HG03342 (cell line): Measurements from ENCODE around the gene ALKBH3.

Experiments
- ATAC-seq: cut with Tn5 transposase; IDR thresholded peaks from one replicate; pipeline ENCODE4 v1.9.1; 2021; ENCODE audit warnings: mild to moderate bottlenecking, moderate library complexity; ENCODE audit not compliant: unreplicated experiment

Gene ALKBH3

DNA sequence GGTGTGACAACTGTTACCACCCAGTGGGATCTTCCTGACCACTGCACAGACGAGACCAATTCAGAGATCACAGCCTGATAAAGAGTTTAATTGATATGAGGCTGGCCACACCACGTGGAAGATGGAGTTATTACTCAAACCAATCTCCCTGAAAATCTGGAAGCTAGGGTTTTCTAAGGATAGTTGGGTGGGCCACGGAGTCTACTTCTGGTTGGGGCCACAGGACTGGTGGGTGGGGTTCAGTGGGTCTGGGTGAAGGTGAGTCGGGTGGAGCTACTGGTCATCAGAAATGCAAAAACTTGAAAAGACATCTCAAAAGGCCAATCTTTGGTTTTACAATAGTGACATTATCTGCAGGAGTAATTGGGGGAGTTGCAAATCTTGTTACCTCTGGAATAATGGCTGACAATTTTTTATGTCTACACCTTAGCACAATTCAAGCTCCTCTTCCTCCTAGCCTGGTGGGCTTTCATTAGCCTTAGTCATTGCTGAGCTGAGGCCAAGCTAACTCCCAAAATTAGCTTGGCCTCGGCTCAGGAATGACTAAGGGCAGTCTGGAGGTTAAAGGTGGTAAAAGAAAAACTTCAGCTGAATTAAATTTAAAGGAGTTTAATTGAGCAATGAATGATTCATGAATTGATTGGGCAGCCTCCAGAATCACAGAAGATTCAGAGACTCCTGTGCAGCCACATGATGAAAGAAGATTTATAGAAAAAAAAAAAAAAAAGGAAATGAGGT lies 74.9 kb downstream of the ALKBH3 start:
- ATAC-seq, result no peak

DNA sequence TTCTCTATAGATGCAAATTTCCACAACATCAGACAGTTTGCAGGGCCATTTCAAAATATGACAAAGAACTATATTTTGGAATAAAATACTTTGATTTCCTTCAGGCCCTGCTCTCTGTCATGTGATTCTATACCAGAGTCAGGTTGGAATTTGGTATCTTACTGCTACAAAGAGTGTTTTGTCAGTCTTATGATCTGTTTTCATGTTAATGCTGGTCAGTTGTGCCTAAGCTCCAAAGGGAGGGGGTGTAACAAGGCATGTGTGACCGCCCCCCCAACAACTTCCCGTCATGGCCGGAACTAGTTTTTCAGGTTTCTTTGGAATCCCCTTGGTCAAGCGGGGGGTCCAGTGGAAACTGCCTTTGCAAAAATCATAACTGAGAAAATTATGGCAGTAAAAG lies 76.9 kb downstream of the ALKBH3 start:
- ATAC-seq, result no peak

DNA sequence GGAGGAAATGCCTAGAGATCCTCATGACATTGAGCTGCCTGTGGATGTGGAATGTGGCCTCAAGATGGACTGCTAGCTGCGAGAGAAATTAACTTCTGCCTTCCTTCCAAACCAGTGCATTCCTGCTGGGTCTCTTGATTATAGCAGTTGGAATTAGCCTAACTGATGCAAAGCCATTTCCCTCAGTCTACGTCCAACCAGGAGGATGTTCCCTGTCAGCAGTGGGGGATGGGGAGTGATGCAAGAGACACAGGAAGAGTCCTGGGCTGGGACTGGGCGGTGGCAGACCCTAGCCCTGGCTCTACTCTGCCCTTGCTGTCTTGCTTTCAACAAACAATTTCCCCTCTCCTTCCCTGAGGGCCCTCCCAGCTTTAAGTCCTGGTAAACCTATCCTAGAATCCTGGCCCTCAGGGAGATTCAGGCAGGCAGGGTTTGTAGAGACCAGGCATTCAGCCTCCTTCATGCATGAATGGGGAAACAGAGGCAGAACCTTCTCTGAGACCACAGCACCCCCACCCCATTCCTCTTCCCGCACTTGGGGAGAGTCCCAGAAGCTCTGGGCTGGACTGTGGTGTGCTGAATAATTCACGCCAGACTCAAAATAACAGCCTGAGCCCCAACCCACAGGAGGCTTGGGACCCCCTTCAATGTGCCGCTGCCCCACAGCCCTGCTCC lies 78.8 kb downstream of the ALKBH3 start:
- ATAC-seq, result no peak

DNA sequence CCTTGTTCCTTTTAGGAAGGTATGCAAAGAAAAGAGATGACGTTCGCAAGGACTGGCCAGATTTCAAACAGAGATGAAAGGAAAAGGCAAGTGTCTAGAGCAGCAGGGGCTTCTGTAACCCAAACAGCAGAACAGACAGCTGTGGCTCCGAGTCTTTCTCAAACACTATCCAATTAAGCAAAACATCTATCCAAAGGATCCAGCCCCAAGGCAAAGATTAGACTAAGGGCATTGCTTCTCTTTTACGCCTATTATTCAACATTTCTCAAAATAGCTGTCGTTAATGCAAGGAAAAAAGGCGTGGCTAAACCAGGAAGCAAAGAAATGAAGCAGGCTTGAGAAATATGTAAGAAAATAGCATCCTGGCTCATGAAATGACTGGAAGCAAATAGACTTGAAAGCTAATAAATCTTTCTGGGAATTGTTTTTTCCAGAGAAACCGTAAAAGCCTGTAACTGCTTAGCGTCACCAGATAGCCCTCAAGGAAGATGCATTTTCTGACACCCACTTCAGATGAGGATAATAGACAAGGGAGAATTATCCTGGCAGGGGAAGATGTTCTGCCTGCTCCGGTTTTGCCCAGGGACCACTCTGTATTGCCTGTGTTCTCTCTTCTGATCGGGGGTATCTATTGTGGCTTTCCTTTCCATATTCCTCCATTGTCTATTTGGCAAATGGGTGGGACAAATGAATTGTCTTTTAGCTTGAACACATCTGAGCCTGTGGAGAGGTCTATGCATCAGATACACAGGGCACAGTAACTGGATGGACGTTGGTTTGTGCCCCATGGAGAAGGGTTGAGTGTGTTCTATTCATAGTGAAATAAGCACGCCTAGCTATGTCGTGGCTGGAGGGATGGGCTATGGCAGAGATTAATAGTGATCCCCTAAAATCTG lies 82.0 kb downstream of the ALKBH3 start:
- ATAC-seq, result no peak

DNA sequence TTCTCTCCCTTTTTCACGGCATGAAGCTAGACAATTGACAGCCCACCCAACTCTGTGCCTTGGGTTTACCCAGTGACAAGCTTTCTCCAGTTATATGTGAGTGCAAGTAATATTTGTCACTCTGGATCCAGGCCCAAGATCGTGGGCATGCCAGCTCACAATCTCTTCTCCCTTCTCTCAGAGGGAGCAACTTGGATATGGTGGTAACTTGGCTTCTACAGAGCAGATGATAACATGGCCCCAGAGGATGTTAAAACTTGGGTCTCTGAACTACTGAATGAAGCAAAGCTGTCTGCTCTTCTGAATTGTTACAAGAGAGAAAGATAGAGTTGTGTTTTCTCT lies 82.6 kb downstream of the ALKBH3 start:
- ATAC-seq, result no peak

DNA sequence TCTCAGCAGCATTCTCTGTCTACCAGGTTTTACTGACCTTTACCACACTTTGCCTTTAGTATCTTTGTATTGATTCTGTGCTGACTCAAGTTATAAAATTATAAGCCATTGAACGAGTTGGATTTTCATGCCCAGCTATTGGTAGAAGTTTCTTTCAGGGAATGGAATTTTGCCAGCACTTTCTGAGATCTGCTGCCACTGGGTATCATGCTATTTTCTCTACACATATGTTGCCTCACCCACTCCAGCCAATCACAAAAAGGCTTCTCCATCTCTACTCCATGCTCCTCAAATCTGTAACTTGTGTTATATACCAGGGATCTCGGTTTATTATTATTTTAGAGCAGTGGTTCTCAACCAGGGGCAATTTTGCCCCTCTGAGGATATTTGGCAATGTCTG lies 87.0 kb downstream of the ALKBH3 start:
- no peak for ATAC-seq

DNA sequence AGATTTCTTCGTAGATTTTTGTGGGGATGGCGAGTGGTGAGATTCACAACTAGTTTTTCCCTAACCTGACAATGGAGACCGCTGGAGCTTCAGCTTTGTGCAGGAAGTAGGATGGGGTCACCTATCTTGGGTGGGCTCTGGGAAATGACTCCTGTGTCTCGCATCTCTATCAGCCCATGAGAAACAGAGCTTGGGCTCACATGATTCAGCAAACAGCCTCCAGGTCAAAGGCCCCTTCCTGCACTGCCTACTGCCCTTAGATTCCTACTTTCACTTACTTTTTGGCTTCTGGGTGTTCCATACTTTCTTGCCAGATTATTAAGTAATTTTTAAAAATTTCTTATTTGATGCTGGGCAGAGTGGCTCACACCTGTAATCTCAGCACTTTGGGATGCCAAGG lies 88.1 kb downstream of the ALKBH3 start:
- no peak for ATAC-seq

DNA sequence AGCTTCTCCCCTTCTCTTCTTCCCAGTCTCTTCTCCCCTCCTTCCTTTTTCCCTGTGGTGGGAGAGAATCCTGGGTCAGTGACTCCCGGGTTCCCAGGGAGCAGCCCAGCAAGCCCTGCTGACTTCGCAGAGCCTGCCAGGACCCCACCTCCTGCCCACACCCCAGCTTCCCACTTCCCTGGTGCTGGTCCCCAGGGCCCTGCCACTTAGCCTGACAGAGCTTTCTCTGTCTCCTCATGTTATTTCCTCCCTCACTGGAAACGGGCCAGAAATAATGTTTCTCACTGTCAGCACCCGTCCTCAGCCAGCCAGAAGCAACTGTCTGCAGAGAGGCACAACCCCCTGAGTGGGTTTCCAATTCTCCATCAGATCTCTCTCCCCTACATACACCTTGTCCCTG lies 88.9 kb downstream of the ALKBH3 start:
- ATAC-seq, result no peak
